GM13976 (cell line): ENCODE data around the gene CAMK2D.
"Not testable (repeated sequence)": the region's sequence is repeated elsewhere in the genome, so short reads cannot be mapped to it uniquely, and the experiment has no call there.

ENCODE experiments used
- DNase-seq: peaks from one replicate; pipeline ENCODE4 v3.0.0; 2012; ENCODE audit warnings: low spot score
- CTCF ChIP-seq: IDR thresholded peaks from 2 replicates; pipeline ENCODE4 v1.5.1; 2012; ENCODE audit warnings: borderline replicate concordance, mild to moderate bottlenecking; ENCODE audit not compliant: insufficient read depth; ENCODE audit errors: extremely low read depth, missing control alignments, control extremely low read depth
- in situ Hi-C: fragments of 300-500 bp; cut with MboI; formaldehyde crosslinking; loops from one replicate; pipeline ENCODE4 v1.12.0; 2022; ENCODE audit warnings: low sequenced_read_pairs, mixed read lengths, inconsistent platforms; ENCODE audit not compliant: unreplicated experiment

Gene CAMK2D

GRCh38 chr4:113768952-113769351 is 7.4 kb upstream of the CAMK2D start:
- no peak for TF ChIP-seq CTCF
- in situ Hi-C loops = loop anchor here (10.0 to 25.0 kb wide), 2 partner anchors 224 to 382 kb away; no protein-coding TSS in a partner anchor
- no peak for DNase-seq

GRCh38 chr4:113766882-113767281 is 5.3 kb upstream of the CAMK2D start:
- no peak for DNase-seq
- no peak for TF ChIP-seq CTCF
- in situ Hi-C loops = loop anchor here (10.0 to 25.0 kb wide), 2 partner anchors 222 to 380 kb away; no protein-coding TSS in a partner anchor

DNA sequence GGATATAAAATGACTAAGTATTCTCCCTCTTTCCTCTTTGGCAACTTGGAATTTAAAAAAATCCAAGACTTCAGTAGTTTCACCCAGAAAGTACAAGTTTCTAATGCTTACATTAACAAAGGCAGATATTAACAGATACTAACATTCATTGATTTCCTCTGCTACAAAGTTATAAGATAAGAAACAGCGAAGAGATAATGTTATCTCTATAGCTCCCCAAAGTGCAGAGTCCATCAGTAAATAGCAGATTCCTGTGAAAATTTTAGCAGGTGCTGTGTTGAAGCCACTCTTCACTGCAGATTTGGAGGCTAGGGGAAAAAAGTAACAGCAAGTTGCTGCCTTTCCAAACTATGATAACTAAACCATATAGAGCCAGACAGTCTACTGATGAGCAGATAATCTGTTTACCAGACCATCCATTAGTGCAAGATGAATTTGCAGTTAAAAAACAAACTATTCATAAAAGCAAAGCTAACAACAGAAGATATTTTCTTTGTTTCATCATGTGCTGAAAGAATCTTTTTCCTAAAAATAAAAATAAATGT is 3.3 kb upstream of the CAMK2D start:
- TF ChIP-seq CTCF = no peak
- in situ Hi-C loops = loop anchor here (10.0 to 25.0 kb wide), 2 partner anchors 220 to 377 kb away; no protein-coding TSS in a partner anchor
- DNase-seq = no peak

DNA sequence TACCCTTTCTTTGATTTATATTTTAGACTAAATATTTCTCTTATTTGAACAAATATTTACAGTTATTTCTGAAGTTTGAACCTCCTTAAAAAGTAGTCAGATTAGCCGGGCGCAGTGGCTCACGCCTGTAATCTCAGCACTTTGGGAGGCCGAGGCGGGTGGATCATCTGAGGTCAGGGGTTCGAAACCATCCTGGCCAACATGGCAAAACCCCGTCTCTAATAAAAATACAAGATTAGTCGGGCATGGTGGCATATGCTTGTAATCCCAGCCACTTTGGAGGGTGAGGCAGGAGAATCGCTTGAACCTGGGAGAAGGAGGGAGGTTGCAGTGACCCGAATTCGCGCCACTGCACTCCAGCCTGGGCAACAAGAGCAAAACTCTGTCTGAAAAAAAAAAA is 2.4 kb upstream of the CAMK2D start:
- DNase-seq = not testable (repeated sequence)
- in situ Hi-C loops = loop anchor here (10.0 to 25.0 kb wide), 2 partner anchors 219 to 377 kb away; no protein-coding TSS in a partner anchor

DNA sequence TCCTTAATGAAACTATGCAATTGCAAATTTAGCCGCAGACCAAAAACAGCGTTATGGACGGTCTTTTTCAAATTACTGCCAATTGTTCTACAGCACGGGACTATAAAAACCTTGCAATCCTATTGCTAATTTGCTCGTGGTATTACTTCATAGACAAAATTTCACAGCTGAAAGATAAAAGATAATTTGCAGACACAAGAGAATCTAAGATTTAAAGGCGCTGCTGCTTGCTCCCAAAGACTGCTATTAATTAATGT is 1.4 kb upstream of the CAMK2D start:
- in situ Hi-C loops = loop anchor here (10.0 to 25.0 kb wide), 2 partner anchors 218 to 376 kb away; no protein-coding TSS in a partner anchor
- no peak for TF ChIP-seq CTCF
- DNase-seq = no peak

DNA sequence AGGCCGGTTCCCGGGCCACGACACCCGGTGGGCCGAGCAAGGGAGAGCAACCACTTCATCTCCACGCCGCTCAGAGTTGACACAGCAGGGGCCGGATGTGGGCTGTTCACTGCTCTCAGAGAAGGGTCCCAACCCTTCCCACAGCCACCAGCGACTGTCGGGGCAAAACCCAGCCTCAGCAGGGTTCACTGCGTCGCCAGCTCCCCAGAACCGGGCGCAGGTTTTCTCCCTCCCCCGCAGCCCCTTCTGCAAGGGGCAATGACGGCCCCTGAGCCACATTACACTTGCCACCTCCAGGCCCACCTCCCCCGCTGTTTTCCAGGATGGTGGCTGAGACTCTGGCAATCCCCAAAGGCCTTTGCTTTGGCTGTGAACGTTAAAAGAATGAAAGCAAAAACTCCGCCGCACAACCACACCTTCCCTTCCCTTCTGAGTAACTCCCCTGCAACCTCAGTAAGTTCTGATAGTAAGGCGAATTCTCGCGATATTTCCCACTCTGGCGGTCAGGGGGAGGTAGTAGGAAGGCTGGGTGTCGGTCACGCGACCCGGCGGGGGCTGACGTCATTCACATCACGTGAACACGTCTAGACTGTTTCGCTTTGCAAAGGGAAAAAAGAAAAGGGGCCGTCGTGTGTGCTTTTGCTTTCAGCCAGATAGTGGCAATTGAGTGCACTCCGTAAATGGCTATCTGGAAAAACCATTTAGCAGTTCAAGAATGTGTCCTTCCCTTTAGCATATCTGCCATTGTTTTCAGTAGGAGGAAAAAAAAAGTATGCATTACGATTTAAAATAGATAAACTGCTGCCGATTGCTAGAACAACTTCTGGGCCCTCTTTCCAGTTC is 869 bp upstream of the CAMK2D start:
- DNase-seq = peak; percentile 91
- in situ Hi-C loops = loop anchor here (10.0 to 25.0 kb wide), 2 partner anchors 218 to 375 kb away; no protein-coding TSS in a partner anchor
- TF ChIP-seq CTCF = no peak
